SK-N-SH (cell line): ENCODE data around the gene NAP1L1. TPM values are rescaled to one million over a fixed set of nuclear protein-coding genes. Genes with fewer than 3 reads are reported as not detected.
A peak's percentile ranks its signal among the peaks of the same experiment; 100 is the strongest.

Experiments used
- ELF1 ChIP-seq: IDR thresholded peaks from 2 replicates; pipeline ENCODE4 v1.4.0; 2012
- EP300 ChIP-seq, 2 experiments: IDR thresholded peaks; 2 replicates each; pipeline versions ENCODE4 v1.4.0 to v1.6.1; 2012; ENCODE audit warnings: borderline replicate concordance in 1 of 2, low read depth in 1 of 2, low read length in 1 of 2
- EZH2phosphoT487 ChIP-seq: fragments of 200-600 bp; sonication (generic); IDR thresholded peaks from 2 replicates; pipeline ENCODE4 v1.6.1; 2017; ENCODE audit warnings: low read depth, mixed run types, mild to moderate bottlenecking, antibody characterized with exemption, moderate library complexity, borderline replicate concordance
- JUND ChIP-seq: IDR thresholded peaks from 2 replicates; pipeline ENCODE4 v1.4.0; 2012
- MXI1 ChIP-seq: IDR thresholded peaks from 2 replicates; pipeline ENCODE4 v1.6.1; 2012; ENCODE audit warnings: mild to moderate bottlenecking, low read depth, low read length, improper control_type of control experiment
- NRF1 ChIP-seq: IDR thresholded peaks from 2 replicates; pipeline ENCODE4 v1.6.1; 2012; ENCODE audit warnings: low read depth, mild to moderate bottlenecking, low read length
- POLR2AphosphoS5 ChIP-seq: IDR thresholded peaks from 2 replicates; pipeline ENCODE4 v1.6.1; 2012; ENCODE audit warnings: low read depth, low read length
- RAD21 ChIP-seq: IDR thresholded peaks from 2 replicates; pipeline ENCODE4 v1.6.1; 2012; ENCODE audit warnings: mild to moderate bottlenecking, low read length
- RFX5 ChIP-seq: IDR thresholded peaks from 2 replicates; pipeline ENCODE4 v1.6.1; 2012; ENCODE audit warnings: mild to moderate bottlenecking, improper control_type of control experiment, low read length
- SIN3A ChIP-seq: IDR thresholded peaks from 2 replicates; pipeline ENCODE4 v1.6.1; 2012; ENCODE audit warnings: low read depth, mild to moderate bottlenecking, low read length, moderate library complexity, borderline replicate concordance
- TAF1 ChIP-seq: IDR thresholded peaks from 2 replicates; pipeline ENCODE4 v1.6.1; 2012; ENCODE audit warnings: low read depth, mild to moderate bottlenecking, low read length, moderate library complexity, borderline replicate concordance
- YY1 ChIP-seq: IDR thresholded peaks from 2 replicates; pipeline ENCODE4 v1.4.0; 2012; ENCODE audit warnings: low read depth, mild to moderate bottlenecking
- polyA plus RNA-seq, 3 experiments: library from polyadenylated mRNA; depleted of rRNA; stranded (reverse); fragments of >200 nt; gene quantifications; 2 replicates each; pipeline ENCODE4 v1.2.3, GENCODE V29; 2012
- TF ChIP-seq, protein P1 (sequence below): IDR thresholded peaks from 2 replicates; pipeline ENCODE4 v1.4.0; 2012; ENCODE audit warnings: low read depth, borderline replicate concordance
- TF ChIP-seq, protein P2 (sequence below): IDR thresholded peaks from 2 replicates; pipeline ENCODE4 v1.4.0; 2012; ENCODE audit warnings: low read depth
- TF ChIP-seq, protein P3 (sequence below): fragments of 200-600 bp; sonication (generic); IDR thresholded peaks from 2 replicates; pipeline ENCODE4 v1.6.1; 2017; ENCODE audit warnings: antibody characterized with exemption, mild to moderate bottlenecking, moderate library complexity
- TF ChIP-seq, protein P4 (sequence below): IDR thresholded peaks from 2 replicates; pipeline ENCODE4 v1.6.1; 2012; ENCODE audit warnings: mild to moderate bottlenecking, low read depth, low read length, moderate library complexity

NAP1L1 gene
- polyA plus RNA-seq, 1 of the 3 experiments (the other 2 are of a cell fraction) = 197 TPM

DNA sequence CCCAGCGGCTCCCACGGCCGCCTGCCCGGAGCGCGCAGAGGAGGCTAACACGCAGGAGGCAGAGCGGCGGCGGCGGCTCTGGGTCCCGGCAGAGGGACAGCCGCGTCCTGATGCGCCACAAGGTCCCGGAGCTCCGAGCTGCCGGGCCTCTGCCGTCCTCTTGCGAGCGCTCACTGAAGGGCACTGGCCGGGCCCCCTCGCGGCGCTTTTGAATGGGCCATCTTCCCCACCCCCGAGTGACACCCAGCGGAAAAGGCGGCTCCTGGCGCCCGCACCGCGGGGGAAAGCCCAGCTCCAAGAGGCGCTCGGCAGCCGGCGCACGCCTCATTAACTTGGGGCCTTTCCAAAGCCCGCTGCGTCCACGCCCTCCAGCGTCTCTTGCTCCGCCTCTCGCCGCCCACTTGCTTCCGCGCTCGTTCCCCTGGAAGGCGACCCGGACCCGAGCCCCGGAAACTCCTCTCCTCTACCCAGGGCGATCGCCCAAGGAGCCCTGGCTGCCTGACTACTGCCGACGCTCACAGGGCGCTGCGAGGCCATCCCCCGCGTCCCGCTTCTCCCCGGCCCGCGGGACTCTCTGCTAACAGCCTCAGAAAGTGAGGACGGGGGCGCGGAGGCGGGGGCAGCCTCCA lies 53.0 kb downstream of the NAP1L1 start, which contains the start of gene PHLDA1 (continued):
- TF ChIP-seq RFX5 (no peak), YY1 (no peak; the same call in 1 of the 2 replicates), SIN3A (peak; percentile 95; the same call in 1 of the 2 replicates), TAF1 (peak; percentile 98), MXI1 (peak; percentile 53; the same call in 1 of the 2 replicates), POLR2AphosphoS5 (peak; percentile 98), RAD21 (peak; percentile 61), ELF1 (no peak; the same call in 1 of the 2 replicates), EZH2phosphoT487 (no peak), NRF1 (peak; percentile 11; the same call in 1 of the 2 replicates), EP300 (IDR thresholded peaks at IDR 0.05; ENCODE audit: borderline replicate concordance in 1 of 2, low read depth in 1 of 2, low read length in 1 of 2) (peak in 1 of 2 experiments; percentile 51; a peak in 1 of 4 replicates), JUND (peak; percentile 35; the same call in 1 of the 2 replicates)
- TF ChIP-seq, protein P1, sequence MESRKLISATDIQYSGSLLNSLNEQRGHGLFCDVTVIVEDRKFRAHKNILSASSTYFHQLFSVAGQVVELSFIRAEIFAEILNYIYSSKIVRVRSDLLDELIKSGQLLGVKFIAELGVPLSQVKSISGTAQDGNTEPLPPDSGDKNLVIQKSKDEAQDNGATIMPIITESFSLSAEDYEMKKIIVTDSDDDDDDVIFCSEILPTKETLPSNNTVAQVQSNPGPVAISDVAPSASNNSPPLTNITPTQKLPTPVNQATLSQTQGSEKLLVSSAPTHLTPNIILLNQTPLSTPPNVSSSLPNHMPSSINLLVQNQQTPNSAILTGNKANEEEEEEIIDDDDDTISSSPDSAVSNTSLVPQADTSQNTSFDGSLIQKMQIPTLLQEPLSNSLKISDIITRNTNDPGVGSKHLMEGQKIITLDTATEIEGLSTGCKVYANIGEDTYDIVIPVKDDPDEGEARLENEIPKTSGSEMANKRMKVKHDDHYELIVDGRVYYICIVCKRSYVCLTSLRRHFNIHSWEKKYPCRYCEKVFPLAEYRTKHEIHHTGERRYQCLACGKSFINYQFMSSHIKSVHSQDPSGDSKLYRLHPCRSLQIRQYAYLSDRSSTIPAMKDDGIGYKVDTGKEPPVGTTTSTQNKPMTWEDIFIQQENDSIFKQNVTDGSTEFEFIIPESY = peak; percentile 22; the same call in 1 of the 2 replicates
- TF ChIP-seq, protein P2, sequence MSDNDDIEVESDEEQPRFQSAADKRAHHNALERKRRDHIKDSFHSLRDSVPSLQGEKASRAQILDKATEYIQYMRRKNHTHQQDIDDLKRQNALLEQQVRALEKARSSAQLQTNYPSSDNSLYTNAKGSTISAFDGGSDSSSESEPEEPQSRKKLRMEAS = peak; percentile 18; the same call in 1 of the 2 replicates
- TF ChIP-seq, protein P3, sequence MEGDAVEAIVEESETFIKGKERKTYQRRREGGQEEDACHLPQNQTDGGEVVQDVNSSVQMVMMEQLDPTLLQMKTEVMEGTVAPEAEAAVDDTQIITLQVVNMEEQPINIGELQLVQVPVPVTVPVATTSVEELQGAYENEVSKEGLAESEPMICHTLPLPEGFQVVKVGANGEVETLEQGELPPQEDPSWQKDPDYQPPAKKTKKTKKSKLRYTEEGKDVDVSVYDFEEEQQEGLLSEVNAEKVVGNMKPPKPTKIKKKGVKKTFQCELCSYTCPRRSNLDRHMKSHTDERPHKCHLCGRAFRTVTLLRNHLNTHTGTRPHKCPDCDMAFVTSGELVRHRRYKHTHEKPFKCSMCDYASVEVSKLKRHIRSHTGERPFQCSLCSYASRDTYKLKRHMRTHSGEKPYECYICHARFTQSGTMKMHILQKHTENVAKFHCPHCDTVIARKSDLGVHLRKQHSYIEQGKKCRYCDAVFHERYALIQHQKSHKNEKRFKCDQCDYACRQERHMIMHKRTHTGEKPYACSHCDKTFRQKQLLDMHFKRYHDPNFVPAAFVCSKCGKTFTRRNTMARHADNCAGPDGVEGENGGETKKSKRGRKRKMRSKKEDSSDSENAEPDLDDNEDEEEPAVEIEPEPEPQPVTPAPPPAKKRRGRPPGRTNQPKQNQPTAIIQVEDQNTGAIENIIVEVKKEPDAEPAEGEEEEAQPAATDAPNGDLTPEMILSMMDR = peak; percentile 59
- TF ChIP-seq, protein P4, sequence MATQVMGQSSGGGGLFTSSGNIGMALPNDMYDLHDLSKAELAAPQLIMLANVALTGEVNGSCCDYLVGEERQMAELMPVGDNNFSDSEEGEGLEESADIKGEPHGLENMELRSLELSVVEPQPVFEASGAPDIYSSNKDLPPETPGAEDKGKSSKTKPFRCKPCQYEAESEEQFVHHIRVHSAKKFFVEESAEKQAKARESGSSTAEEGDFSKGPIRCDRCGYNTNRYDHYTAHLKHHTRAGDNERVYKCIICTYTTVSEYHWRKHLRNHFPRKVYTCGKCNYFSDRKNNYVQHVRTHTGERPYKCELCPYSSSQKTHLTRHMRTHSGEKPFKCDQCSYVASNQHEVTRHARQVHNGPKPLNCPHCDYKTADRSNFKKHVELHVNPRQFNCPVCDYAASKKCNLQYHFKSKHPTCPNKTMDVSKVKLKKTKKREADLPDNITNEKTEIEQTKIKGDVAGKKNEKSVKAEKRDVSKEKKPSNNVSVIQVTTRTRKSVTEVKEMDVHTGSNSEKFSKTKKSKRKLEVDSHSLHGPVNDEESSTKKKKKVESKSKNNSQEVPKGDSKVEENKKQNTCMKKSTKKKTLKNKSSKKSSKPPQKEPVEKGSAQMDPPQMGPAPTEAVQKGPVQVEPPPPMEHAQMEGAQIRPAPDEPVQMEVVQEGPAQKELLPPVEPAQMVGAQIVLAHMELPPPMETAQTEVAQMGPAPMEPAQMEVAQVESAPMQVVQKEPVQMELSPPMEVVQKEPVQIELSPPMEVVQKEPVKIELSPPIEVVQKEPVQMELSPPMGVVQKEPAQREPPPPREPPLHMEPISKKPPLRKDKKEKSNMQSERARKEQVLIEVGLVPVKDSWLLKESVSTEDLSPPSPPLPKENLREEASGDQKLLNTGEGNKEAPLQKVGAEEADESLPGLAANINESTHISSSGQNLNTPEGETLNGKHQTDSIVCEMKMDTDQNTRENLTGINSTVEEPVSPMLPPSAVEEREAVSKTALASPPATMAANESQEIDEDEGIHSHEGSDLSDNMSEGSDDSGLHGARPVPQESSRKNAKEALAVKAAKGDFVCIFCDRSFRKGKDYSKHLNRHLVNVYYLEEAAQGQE = peak; percentile 63; the same call in 1 of the 2 replicates
